GM23338 (cell line): Measurements from ENCODE around the gene RDH12. TPM values are rescaled to one million over a fixed set of nuclear protein-coding genes. Genes with fewer than 3 reads are reported as not detected.

Experiments used
- ATAC-seq: fragments of 200-7000 bp; cut with Tn5 transposase; 3 replicates; pipeline ENCODE4 v1.9.1; 2020
- DNase-seq: peaks from one replicate; pipeline ENCODE4 v3.0.0-alpha.2; 2015; ENCODE audit warnings: low spot score
- H2AFZ ChIP-seq: fragments of 200-600 bp; sonication (generic); 2 replicates; pipeline ENCODE4 v1.8.0; 2016; ENCODE audit warnings: antibody characterized with exemption, mild to moderate bottlenecking, moderate library complexity
- H3F3A ChIP-seq: fragments of 200-600 bp; sonication (generic); replicated peaks from 2 replicates; pipeline ENCODE4 v1.8.0; 2017; ENCODE audit warnings: antibody characterized with exemption, mixed run types, low read depth
- H3K27ac ChIP-seq: fragments of 200-600 bp; sonication (generic); 2 replicates; pipeline ENCODE4 v1.6.1; 2016; ENCODE audit warnings: low read depth
- H3K27me3 ChIP-seq: fragments of 200-600 bp; sonication (generic); 2 replicates; pipeline ENCODE4 v1.8.0; 2016; ENCODE audit warnings: mild to moderate bottlenecking, mixed run types, moderate library complexity; ENCODE audit not compliant: insufficient read depth
- H3K36me3 ChIP-seq: fragments of 200-600 bp; sonication (generic); 2 replicates; pipeline ENCODE4 v1.8.0; 2016; ENCODE audit warnings: mild to moderate bottlenecking; ENCODE audit not compliant: insufficient read depth
- H3K4me1 ChIP-seq: fragments of 200-600 bp; sonication (generic); 2 replicates; pipeline ENCODE4 v1.8.0; 2016; ENCODE audit warnings: mild to moderate bottlenecking, moderate library complexity; ENCODE audit not compliant: insufficient read depth
- H3K4me2 ChIP-seq: fragments of 200-600 bp; sonication (generic); 2 replicates; pipeline ENCODE4 v1.7.1; 2017; ENCODE audit warnings: mixed run types
- H3K4me3 ChIP-seq: fragments of 200-600 bp; sonication (generic); 2 replicates; pipeline ENCODE4 v1.6.1; 2016; ENCODE audit warnings: mixed run types
- H3K79me2 ChIP-seq: fragments of 200-600 bp; sonication (generic); replicated peaks from 2 replicates; pipeline ENCODE4 v1.8.0; 2017; ENCODE audit warnings: mild to moderate bottlenecking; ENCODE audit not compliant: insufficient read depth
- H3K9me2 ChIP-seq: fragments of 200-600 bp; sonication (generic); 2 replicates; pipeline ENCODE4 v1.8.0; 2017; ENCODE audit not compliant: insufficient read depth
- H4K20me1 ChIP-seq: fragments of 200-600 bp; sonication (generic); replicated peaks from 2 replicates; pipeline ENCODE4 v1.8.0; 2017; ENCODE audit warnings: mild to moderate bottlenecking; ENCODE audit not compliant: insufficient read depth
- H3K27ac Mint-ChIP-seq: 2 replicates; pipeline ENCODE4 v1.8.0; 2020; ENCODE audit warnings: inconsistent platforms, mild to moderate bottlenecking, moderate library complexity, mixed read lengths
- H3K27me3 Mint-ChIP-seq: 3 replicates; pipeline ENCODE4 v1.8.0; 2022; ENCODE audit warnings: low read depth, mild to moderate bottlenecking, moderate library complexity, mixed read lengths, inconsistent platforms; ENCODE audit not compliant: insufficient read depth, poor library complexity
- H3K36me3 Mint-ChIP-seq: 3 replicates; pipeline ENCODE4 v1.8.0; 2021; ENCODE audit warnings: low read depth, mild to moderate bottlenecking, inconsistent platforms, moderate library complexity, mixed read lengths
- H3K4me1 Mint-ChIP-seq: 3 replicates; pipeline ENCODE4 v1.8.0; 2020; ENCODE audit warnings: mild to moderate bottlenecking, inconsistent platforms, mixed read lengths
- H3K4me3 Mint-ChIP-seq: 3 replicates; pipeline ENCODE4 v1.8.0; 2021; ENCODE audit warnings: moderate library complexity, mild to moderate bottlenecking, inconsistent platforms, mixed read lengths
- H3K9me3 Mint-ChIP-seq: 3 replicates; pipeline ENCODE4 v1.8.0; 2020; ENCODE audit warnings: moderate library complexity, mild to moderate bottlenecking, inconsistent platforms, mixed read lengths
- CTCF ChIP-seq, 2 experiments: fragments of 200-600 bp in 1 of 2; sonication (generic) in 1 of 2; conservative IDR thresholded peaks; 2 replicates each; pipeline versions ENCODE4 v1.5.1 to v1.6.1; 2016 to 2017; ENCODE audit warnings: antibody characterized with exemption in 2 of 2, low read depth in 2 of 2, mild to moderate bottlenecking in 2 of 2, moderate library complexity in 1 of 2
- EZH2 ChIP-seq: fragments of 200-600 bp; sonication (generic); IDR thresholded peaks from one replicate; pipeline ENCODE4 v1.8.0; 2017; ENCODE audit warnings: antibody characterized with exemption, mild to moderate bottlenecking, low read depth; ENCODE audit not compliant: unreplicated experiment
- EZH2phosphoT487 ChIP-seq: fragments of 200-600 bp; sonication (generic); IDR thresholded peaks from one replicate; pipeline ENCODE4 v1.8.1; 2018; ENCODE audit warnings: antibody characterized with exemption; ENCODE audit not compliant: unreplicated experiment
- JUNB ChIP-seq: IDR thresholded peaks from one replicate; pipeline ENCODE4 v1.6.1; 2016; ENCODE audit warnings: antibody characterized with exemption; ENCODE audit not compliant: unreplicated experiment
- REST ChIP-seq: IDR thresholded peaks from one replicate; pipeline ENCODE4 v1.6.1; 2018; ENCODE audit warnings: antibody characterized with exemption; ENCODE audit not compliant: unreplicated experiment
- ZNF331 ChIP-seq: fragments of 250-450 bp; sonication (Bioruptor Pico); IDR thresholded peaks from 2 replicates; pipeline ENCODE4 v1.5.0; 2020; ENCODE audit warnings: low read depth, mild to moderate bottlenecking, moderate library complexity
- polyA plus RNA-seq: library from polyadenylated mRNA; unstranded; fragments of >200 nt; fragmentation: Nextera tagmentation; extraction: Ambion mirVana; gene quantifications from 2 replicates; pipeline ENCODE4 v1.2.1, GENCODE V29; 2016
- total RNA-seq: library from RNA; depleted of rRNA; stranded (reverse); fragments of >200 nt; shearing (Covaris generic); gene quantifications from 2 replicates; pipeline ENCODE4 v1.2.3, GENCODE V29; 2014

Gene RDH12
- total and polyA plus RNA-seq, 2 experiments from 2014 or later = 0.28 to 1.6 TPM

GRCh38 chr14:67766035-67766680, 64.5 kb downstream of the RDH12 start:
- no peaks in the 10 kb centered on the region for H3K4me1 Mint-ChIP-seq
- peaks cover 49% of the 10 kb centered on the region for H3K36me3 Mint-ChIP-seq

GRCh38 chr14:67768219-67768618, 66.5 kb downstream of the RDH12 start:
- H3K4me1 ChIP-seq = no peaks in the 10 kb centered on the region
- Mint-ChIP-seq H3K27me3 (no peaks in the 10 kb centered on the region), H3K27ac (no peak overlapping the region), H3K4me1 (no peaks in the 10 kb centered on the region), H3K36me3 (peaks cover 59% of the 10 kb centered on the region), H3K9me3 (no peaks in the 10 kb centered on the region), H3K4me3 (no peak overlapping the region)
- H3K27ac ChIP-seq = no peak overlapping the region
- no peaks in the 10 kb centered on the region for H3F3A ChIP-seq
- TF ChIP-seq EZH2phosphoT487 = no peak
- no peak for TF ChIP-seq JUNB
- TF ChIP-seq EZH2 = no peak
- TF ChIP-seq REST = no peak
- TF ChIP-seq ZNF331 (CRISPR knock-in tag) = no peak
- DNase-seq = no peak
- H3K36me3 ChIP-seq = peaks cover 31% of the 10 kb centered on the region
- no peak for ATAC-seq
- no peaks in the 10 kb centered on the region for H3K9me2 ChIP-seq
- H4K20me1 ChIP-seq = no peaks in the 10 kb centered on the region
- no peak overlapping the region for H2AFZ ChIP-seq
- no peak overlapping the region for H3K4me3 ChIP-seq
- H3K4me2 ChIP-seq = no peak overlapping the region
- H3K27me3 ChIP-seq = no peaks in the 10 kb centered on the region
- no peaks in the 10 kb centered on the region for H3K79me2 ChIP-seq

More at GRCh38 chr14:67766035-67766680, 64.5 kb downstream of the RDH12 start:
- no peak overlapping the region for H2AFZ ChIP-seq
- Mint-ChIP-seq H3K27ac (no peak overlapping the region), H3K4me3 (no peak overlapping the region), H3K9me3 (no peaks in the 10 kb centered on the region), H3K27me3 (no peaks in the 10 kb centered on the region)
- H3F3A ChIP-seq = no peaks in the 10 kb centered on the region
- no peaks in the 10 kb centered on the region for H3K9me2 ChIP-seq
- H3K27ac ChIP-seq = no peak overlapping the region
- TF ChIP-seq EZH2 (no peak), ZNF331 (CRISPR knock-in tag) (no peak), CTCF (conservative IDR thresholded peaks at IDR 0.05; ENCODE audit: low read depth in 2 of 2) (peak in 1 of 2 experiments; percentile 8; a peak in 1 of 4 replicates)
- no peak overlapping the region for H3K4me3 ChIP-seq
- DNase-seq (no peak), ATAC-seq (no peak)
- no peak overlapping the region for H3K4me2 ChIP-seq
- no peaks in the 10 kb centered on the region for H3K27me3 ChIP-seq
- H3K36me3 ChIP-seq = peaks cover 24% of the 10 kb centered on the region
- H3K79me2 ChIP-seq = no peaks in the 10 kb centered on the region
- no peaks in the 10 kb centered on the region for H3K4me1 ChIP-seq
- no peaks in the 10 kb centered on the region for H4K20me1 ChIP-seq
